ENCODE results near the gene ARHGAP26.

Gene ARHGAP26

DNA sequence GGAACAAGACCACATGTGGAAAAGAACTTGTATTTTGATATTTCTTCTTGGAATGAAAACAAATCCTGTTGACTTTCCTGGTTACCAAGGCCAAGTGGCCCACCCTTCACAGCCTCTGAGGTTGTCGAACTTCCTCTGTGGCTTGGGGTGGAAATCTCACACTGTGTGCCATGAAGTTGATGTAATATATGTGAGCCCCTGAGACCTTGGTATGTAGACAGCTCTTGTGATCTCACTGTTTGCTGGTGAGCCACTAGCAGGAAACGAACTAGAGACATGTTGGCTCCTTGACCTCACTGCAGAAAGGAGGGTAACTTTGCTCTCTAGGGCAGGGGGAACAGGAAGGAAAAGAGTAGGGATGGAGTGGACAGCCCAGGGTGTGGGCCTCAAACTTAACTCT is 159.4 kb downstream of the ARHGAP26 start:
- no peak for DNase-seq (ENCODE audit: low read depth)
- TF ChIP-seq, protein P1, sequence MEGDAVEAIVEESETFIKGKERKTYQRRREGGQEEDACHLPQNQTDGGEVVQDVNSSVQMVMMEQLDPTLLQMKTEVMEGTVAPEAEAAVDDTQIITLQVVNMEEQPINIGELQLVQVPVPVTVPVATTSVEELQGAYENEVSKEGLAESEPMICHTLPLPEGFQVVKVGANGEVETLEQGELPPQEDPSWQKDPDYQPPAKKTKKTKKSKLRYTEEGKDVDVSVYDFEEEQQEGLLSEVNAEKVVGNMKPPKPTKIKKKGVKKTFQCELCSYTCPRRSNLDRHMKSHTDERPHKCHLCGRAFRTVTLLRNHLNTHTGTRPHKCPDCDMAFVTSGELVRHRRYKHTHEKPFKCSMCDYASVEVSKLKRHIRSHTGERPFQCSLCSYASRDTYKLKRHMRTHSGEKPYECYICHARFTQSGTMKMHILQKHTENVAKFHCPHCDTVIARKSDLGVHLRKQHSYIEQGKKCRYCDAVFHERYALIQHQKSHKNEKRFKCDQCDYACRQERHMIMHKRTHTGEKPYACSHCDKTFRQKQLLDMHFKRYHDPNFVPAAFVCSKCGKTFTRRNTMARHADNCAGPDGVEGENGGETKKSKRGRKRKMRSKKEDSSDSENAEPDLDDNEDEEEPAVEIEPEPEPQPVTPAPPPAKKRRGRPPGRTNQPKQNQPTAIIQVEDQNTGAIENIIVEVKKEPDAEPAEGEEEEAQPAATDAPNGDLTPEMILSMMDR (IDR thresholded peaks at IDR 0.05; ENCODE audit: control insufficient read depth, extremely low read depth, insufficient read depth) = no peak
- H3K4me3 ChIP-seq (ENCODE audit: low read depth, low read length) = no peak overlapping the region

DNA sequence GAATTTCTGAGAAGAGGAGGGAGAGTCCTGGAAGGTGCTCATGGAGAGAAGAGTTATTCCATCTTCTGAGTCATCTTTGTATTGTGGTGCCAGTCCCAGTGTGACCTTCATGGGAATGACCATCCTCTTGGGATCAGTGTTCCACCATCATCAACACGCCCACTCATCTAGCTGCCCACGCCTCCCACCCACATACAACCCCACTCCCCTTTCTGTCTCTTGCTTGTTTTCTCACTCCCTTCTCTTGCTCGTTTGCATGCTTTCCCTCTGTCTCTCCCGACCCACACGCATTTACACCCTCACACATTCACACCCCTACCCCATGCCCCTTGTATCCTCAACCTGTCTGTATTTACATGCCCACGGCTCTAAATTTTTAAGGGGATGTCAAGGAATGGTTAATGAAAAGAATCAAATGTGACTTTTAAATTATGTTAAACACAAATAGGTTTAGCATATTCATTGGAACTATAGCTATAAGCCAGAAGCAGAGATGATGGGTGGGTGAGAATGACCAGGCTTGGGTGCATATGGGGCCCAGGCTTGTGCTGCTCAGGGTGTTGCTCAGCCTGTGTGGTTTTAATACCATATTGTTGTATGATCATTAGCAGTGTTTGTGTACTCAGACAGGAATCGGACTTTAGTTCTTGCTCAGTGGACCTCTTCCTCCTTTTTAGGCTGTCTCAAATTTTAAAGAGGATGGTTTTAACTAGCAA is 160.4 kb downstream of the ARHGAP26 start:
- no peak for DNase-seq (ENCODE audit: low read depth)
- TF ChIP-seq, protein P1 (IDR thresholded peaks at IDR 0.05; ENCODE audit: control insufficient read depth, extremely low read depth, insufficient read depth) = no peak
- no peak overlapping the region for H3K4me3 ChIP-seq (ENCODE audit: low read depth, low read length)

DNA sequence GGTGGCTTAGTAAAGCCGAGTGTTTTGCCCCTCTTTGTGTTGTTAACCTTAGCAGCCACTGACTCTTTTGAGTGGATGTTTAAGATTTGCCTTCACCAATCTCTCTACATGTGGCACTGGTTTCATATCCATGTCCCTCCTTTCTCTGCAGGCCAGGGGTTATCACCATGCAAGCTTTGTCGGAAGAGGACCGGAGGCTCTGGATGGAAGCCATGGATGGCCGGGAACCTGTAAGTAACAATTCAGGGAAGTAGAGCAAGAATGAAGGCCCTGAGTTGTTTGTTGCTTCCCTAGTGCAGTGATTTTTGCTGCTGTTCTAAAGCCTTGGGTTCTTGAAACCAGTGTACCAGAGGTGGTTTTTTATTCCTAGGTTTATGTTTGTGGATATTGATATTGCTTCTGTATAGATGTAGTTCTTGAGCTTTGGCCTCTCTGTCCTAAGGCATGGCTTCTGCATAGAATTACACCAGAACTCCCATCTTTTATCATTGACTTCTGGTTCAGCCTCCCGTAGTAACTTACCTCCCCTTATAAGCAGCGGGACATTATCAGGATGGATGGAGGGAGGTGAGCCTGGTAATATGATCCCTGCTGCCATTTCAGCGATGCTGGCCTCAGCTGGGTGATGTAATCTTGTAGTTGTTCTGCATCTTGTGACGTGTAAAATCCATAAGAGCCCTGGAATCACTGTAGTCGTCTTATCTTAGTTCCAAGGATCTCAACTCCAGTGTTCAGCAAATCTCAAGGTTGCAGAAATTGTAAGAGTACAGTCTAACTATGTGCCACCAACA is 161.9 kb downstream of the ARHGAP26 start:
- no peak overlapping the region for H3K4me3 ChIP-seq (ENCODE audit: low read depth, low read length)
- no peak for DNase-seq (ENCODE audit: low read depth)
- TF ChIP-seq, protein P1 (IDR thresholded peaks at IDR 0.05; ENCODE audit: control insufficient read depth, extremely low read depth, insufficient read depth) = no peak

DNA sequence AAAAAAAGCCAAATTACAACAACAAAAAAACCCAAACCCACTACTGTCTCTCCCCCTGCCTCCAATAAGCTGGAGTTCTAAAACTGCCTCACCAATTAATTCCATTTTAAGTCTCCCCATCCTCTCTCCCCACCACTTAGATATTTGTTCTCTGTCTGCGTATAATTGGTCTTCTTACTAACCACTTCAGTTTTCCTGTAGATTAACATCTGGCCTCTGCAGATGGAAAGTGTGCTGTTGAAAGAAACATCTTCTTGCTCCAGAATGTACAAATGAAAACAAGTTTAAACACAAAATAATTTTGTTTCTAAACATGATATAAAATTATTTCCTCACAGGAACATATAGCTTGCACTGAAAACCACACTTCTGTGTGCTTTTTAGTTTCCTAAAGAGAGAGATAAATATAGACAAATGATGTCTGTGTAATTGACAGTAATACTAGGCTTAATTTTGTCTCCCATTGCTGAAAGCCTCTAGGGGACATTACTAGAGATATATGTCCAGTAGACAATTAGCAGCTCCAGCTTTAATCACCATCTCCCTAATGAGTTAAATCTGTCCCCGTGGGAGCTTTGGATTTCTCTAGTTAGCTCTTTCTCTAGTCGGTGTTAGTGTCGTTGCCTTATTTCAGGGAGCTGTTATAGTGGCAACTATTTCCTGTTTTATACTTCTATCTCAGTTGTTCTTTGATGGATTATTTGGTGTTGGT is 164.0 kb downstream of the ARHGAP26 start:
- DNase-seq (ENCODE audit: low read depth) = no peak
- H3K4me3 ChIP-seq (ENCODE audit: low read depth, low read length) = no peak overlapping the region
- TF ChIP-seq, protein P1 (IDR thresholded peaks at IDR 0.05; ENCODE audit: control insufficient read depth, extremely low read depth, insufficient read depth) = no peak

DNA sequence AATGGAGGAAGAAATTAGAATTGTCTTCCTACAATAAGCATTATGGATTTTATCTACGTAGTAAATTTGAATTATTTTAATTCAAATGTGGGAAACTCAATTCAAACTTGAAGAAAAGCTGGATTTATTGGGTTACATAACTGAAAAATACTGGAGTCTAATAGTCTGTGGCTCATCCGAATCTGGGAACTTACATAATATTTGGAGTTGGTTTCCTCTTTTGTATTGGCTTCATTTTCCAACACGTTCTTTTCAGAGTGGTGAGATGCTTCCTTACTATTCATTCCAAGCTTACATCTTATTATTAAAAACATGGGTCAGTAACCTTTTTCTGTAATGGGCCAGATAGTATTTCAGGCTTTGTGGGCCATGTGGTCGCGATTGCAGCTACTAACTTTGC is 164.8 kb downstream of the ARHGAP26 start:
- DNase-seq (ENCODE audit: low read depth) = no peak
- TF ChIP-seq, protein P1 (IDR thresholded peaks at IDR 0.05; ENCODE audit: control insufficient read depth, extremely low read depth, insufficient read depth) = no peak

DNA sequence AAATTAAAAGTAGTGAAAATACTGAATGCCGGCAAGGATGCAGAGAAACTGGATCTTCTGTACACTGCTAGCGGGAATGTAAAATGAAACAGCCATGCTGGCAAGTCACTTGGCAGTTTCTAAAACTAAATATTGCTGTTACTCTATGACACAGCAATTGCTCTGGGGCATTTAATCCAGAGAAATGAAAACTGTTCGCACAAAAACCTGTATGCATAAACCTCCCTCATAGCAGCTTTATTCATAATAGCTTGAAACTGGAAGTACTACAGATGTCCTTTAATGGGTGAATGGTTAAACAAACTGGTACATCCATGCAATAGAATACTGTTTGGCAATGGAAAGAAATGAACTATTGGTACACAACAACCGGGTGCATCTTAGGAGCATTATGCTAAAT is 167.2 kb downstream of the ARHGAP26 start:
- peak; percentile 58 for DNase-seq (ENCODE audit: low read depth)
- no peak overlapping the region for H3K4me3 ChIP-seq (ENCODE audit: low read depth, low read length)
- TF ChIP-seq, protein P1 (IDR thresholded peaks at IDR 0.05; ENCODE audit: control insufficient read depth, extremely low read depth, insufficient read depth) = no peak

More for the DNA sequence above, 164.8 kb downstream of the ARHGAP26 start:
- no peak overlapping the region for H3K4me3 ChIP-seq (ENCODE audit: low read depth, low read length)

Measured in LNCaP clone FGC (cell line).